HG02588 (cell line): ENCODE measurements around the gene PFKFB4.
"Not testable (repeated sequence)": the region's sequence is repeated elsewhere in the genome, so short reads cannot be mapped to it uniquely, and the experiment has no call there.

ENCODE experiments used
- ATAC-seq: cut with Tn5 transposase; IDR thresholded peaks from one replicate; pipeline ENCODE4 v1.9.1; 2021; ENCODE audit warnings: mild to moderate bottlenecking, moderate library complexity; ENCODE audit not compliant: unreplicated experiment

The PFKFB4 gene

DNA sequence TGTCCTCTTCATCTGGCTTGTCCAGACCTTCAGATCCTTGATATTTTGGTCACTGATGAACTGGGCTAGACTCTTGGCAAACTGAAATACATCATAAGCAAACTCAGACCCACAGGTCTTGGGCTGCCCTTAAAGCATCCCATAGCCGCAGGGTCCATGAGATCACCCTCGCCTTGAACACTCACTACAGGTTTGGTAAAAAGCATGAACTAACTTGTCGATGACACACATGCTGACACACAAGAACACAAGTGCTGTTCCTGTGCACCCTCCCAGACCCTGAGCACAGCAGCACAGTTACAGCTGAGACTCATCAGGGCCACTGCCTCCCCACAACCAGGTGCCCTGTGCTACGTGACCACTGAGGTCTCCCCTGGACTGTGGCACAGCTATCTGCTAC is 21.0 kb downstream of the PFKFB4 start:
- ATAC-seq: no peak

DNA sequence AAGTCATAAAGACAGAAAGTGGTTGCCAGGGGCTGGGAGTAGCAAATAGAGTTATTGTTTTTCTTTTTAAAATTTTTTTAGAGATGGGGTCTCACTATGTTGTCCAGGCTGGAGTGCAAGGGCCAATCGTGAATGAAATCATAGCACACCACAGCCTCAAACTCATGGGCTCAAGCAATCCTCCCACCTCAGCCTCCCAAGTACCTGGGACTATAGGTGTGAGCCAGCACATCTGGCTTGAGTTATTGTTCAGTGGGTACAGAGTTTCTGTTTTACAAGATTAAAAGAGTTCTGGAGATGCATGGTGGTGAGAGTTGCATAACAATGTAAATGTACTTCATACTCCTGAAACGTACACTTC is 23.6 kb downstream of the PFKFB4 start:
- ATAC-seq: no peak

DNA sequence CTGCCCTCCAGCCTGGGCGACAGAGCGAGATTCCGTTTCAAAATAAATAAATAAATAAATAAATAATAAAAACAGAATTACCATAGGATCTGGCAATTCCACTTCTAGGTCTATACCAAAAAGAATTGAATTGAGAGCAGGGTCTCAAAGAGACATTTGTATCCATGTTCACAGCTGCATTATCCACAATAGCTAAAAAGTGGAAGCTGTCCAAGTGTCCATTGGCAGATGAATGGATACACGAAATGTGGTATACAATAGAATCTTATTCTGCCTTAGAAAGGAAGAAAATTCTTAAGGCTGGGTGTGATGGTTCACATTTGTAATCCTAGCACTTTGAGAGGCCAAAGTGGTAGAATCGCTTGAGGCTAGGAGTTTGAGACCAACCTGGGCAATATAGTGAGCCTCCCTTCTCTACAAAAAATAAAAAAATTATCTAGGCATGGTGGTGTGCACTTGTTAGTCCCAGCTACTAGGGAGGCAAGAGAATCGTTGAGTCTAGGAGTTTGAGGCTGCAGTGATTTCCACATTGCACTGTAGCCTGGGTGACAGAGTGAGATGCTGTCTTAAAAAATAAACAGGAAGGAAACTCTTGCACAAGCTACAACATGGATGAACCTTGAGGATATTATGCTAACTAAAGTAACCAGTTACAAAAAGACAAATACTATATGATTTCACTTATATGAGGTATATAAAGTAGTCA is 24.2 kb downstream of the PFKFB4 start:
- no peak for ATAC-seq

DNA sequence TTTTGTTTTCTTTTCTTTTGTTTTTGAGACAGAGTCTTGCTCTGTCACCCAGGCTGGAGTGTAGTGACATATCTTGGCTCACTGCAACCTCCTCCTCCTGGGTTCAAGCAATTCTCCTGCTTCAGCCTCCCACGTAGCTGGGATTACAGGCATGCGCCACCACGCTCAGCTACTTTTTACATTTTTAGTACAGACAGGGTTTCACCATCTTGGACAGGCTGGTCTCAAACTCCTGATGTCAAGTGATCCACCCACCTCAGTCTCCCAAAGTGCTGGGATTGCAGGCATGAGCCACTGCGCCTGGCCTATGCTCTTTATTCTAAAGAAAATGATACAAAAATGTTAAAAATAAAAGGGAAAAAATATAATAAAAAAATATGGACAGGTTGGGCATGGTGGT is 25.9 kb downstream of the PFKFB4 start:
- not testable (repeated sequence) for ATAC-seq

DNA sequence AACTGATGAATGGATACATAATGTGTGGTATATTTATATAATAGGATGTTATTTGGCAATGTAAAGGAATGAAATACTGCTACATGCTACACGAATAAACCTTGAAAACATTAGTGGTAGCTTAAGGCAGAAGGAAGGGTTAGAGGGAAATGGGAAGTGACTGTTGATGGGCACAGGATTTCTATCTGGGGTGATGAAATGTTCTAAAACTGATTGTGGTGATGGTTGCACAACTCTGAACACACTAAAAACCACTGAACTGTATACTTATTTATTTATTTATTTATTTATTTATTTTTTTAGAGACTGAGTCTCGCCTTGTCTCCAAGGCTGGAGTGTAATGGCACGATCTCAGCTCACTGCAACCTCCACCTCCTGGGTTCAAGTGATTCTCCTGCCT is 27.8 kb downstream of the PFKFB4 start:
- ATAC-seq: no peak

DNA sequence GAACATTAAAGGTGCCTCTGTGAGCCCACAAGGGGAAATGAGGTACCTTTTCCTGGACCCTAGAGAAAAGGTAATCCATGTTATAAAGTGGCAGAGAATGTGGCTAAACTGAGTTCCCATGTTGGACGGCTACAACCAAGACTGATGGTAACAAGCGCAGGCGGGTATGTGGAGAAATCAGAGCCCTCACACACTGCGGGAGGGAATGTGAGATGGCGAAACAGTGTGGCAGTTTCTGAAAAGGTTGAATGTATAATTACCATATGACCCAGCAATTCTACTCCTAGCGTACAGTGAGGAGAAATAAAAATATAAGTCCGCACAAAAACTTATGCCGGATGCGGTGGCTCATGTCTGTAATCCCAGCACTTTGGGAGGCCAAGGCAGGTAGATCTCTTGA is 28.6 kb downstream of the PFKFB4 start:
- no peak for ATAC-seq

DNA sequence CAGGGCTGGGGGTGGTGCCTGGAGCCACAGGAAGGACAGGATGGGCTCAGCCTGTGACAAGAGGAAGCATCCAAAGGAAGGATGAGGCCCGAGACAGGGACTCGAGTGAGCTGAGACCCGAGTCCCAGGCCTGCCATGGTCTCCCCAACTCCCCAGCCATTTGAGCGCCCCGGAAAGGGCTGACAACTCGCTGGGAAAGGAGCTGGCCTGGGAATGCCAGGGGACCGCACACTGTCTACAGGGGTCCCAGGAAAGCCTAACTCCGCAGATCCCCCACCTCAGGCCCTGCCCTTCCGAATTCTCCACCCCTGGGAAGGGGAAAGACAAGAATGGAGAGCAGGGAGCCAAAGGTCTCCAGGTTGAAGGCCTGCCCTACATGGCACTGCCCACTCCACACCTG is 31.6 kb downstream of the PFKFB4 start:
- ATAC-seq: no peak

DNA sequence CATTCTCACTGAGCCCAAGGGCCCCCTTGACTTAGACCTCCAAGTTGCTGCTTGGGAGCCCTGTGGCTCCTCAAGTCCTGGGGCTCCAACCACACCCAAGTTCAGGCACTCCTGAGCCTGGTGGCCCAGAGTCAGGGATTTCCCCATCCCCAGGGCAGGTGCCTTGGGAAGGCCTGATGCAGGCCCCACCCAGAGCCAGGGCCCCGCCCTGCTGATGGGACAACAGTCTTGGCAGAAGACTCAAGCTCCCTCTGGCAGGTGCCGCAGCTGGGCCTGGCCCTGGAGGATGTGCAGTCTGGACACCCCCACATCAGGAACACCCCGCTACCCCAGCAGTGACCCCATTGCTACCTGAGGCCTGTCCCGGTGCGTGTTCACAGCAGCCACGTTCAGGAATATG is 35.0 kb downstream of the PFKFB4 start:
- no peak for ATAC-seq

DNA sequence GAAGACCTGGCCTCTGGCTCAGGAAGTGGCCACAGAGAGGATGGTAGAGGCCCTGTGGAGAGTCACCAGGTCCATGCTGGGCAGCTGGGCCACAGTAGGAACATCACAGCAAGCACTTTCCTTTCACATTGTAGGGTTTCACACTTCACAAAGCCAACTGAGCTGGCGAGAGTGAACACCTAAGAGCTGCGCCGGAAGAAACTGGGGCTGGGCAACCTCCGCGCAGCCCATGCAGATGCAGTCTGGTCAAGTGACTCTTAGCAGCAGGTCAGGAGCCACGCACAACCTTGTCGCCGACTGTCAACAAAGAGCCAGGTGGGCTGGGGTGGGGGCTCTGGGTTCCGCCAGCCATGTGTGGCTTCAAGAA is 37.3 kb downstream of the PFKFB4 start:
- ATAC-seq: no peak

DNA sequence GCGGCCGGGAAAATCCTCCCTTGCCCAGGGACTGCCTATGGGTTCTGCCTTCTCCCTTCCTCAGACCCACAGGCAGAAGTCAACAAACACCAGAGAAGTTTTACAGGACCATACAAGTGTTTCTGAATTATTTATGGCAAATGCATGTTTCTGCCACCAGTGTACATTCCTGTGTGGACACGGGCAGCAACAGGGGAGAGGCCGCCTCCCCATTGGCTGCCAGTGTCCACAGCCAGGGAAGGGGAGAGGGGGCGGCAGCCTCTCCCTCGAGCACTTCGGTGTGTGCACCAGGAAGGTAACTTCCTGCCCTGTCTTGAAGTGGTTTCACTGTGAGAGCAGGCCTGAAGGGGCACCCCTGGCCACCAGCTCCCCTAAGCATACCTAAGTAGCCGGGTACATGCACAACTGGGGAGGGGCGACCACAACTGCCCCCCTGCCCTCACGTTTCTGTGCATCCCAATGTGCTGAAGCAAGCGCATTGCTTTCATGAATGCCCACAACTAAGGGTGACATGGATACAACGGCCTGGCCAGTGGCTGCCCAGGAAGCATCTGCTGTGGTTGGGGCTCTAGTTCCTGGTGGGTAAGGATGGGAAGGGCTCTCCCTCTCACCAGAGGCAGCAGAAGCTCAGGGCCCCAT is 37.8 kb downstream of the PFKFB4 start:
- ATAC-seq: no peak

DNA sequence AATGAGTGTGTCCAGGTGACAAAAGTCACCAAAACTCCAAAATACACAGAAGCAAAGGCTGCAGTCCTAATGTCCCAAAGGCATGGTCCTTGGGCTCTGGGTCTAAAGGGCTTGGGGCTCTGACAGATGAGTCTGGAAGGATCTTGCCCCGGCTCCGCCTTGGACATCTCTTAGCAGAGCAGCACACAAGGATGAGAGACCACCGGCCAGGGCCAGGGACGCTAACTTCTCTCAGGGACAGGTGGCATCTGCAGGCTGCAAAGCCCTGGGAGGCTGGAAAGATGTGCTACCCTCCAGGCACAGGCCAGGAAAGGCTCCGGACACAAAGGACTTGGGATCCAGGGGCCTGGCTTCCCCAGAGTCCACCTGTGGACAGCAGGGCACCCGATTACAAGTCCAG is 38.5 kb downstream of the PFKFB4 start:
- ATAC-seq: no peak

DNA sequence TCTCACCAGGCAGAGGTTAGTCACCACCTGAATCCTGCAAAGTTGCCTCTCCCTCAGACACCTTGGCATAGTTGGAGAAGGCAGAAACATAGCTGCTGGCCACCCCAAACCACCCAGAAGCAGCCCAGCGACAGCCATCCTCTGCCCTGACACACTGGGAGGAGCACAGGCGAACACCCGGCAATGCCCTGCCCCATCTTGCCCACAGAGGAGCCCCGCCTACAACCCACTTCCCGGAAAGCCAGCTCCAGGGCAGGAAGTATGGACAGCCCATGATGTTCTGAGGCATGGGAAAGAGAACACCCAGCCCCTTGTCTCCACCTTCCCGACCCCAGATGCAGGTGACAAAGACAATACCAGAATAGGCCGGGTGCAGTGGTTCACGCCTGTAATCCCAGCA is 40.0 kb downstream of the PFKFB4 start:
- no peak for ATAC-seq

DNA sequence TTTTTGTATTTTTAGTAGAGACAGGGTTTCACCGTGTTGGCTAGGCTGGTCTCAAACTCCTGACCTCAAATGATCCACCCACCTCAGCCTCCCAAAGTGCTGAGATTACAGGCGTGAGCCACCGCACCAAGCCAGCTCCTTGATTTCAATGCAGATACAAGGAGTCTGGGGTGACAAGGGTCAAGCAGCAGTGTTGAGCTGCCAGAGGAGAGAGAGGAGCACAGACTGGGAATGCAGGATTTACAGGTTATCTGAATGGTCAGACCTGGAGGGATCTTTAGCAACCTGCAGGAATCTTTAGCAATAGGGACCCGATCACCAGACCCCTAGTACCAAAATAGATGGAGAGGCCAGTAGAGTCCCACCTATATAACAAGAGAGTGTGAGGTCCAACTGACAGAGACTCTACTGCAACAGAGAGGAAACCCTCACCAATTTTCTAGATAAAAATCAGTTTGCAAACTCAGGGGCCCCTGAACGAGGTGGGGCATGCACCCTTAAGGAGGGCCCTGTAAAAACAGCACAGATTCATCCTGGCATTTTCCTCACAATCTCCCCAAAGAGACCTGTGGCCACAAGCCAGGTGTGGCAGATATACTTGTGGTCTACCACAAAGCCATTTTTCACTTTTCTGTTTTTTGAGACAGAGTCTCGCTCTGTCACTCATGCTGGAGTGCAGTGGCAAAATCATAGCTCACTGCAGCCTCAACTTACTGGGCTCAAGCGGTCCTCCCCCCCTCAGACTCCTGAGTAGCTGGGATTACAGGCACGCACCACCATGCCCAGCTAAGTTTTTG is 42.0 kb downstream of the PFKFB4 start:
- ATAC-seq: no peak

DNA sequence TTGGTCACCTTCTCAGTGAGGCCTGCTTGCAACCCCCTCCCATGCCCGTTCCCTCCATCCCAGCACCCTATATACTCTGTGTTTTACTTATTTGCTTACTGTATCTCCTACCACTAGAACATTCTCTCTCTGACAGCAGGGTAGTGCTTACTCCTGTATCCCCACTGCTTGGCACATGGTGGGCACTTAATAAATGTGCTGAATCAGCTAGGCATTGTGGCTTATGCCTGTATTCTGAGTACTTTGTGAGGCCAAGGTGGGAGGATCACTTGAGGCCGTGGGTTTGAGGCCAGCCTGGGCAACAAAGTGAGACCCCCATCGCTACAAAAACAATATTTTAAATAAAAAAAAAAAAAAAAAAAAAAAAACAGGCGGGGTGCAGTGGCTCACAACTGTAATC is 45.1 kb downstream of the PFKFB4 start:
- no peak for ATAC-seq

DNA sequence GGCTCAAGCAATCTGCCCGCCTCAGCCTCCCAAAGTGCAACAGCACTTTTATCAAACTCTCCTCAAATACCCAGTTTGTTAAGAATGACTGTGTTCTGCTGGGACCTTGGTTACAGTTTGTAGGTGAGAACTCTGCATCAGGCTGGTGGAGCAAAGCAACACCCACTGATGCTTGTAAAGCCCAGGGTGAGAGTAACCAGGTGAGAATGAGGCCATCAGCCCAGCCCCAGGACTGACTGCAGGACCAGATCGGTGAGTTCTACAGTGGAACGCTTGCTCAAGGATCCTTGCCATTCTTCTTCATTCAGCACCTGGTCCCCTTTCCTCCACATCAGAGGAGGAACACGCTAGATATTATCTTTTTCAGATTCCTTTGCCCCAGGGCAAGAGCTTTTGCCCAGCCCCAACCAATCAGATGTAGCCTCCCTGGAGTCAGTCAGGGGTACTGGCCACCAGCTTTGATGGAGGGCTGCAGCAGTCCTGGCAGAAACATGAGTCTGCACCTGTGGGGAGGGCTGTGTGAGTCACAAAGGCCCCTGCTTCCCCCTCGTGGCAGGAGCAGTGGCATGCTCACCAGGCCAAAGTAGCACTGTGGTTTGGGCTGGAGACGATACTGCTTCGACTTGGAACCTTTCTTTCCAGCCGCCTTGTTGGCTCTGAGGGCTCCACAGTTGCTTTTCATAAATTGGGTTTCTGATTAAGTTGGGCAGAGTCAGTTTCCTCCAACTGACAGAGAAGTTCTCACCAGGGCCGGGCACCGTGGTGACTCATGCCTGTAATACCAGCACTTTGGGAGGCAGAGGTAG is 49.1 kb downstream of the PFKFB4 start:
- ATAC-seq: no peak

DNA sequence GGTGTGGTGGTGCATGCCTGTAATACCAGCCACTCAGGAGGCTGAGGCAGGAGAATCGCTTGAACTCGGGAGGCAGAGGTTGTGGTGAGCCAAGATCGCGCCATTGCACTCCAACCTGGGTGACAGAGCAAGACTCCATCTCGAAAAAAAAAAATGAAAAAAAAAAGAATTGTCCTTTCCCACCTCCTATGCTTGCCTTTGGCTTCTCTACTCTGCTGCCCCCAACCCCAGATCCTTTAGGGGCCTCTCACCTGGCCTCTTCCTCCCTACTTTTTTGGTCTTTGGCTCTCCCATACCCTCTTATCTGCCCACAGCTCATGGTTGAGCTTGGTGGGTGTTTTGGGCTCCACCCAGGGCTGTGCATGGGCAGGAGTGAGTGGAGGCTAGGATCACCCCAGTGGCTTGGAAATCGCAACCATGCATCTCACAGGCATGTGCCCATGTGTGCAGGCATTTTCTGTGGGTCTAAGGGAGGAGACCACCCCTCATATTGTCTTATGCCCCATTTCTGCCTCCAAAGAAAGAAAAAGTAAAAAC is 50.6 kb downstream of the PFKFB4 start:
- ATAC-seq: no peak

DNA sequence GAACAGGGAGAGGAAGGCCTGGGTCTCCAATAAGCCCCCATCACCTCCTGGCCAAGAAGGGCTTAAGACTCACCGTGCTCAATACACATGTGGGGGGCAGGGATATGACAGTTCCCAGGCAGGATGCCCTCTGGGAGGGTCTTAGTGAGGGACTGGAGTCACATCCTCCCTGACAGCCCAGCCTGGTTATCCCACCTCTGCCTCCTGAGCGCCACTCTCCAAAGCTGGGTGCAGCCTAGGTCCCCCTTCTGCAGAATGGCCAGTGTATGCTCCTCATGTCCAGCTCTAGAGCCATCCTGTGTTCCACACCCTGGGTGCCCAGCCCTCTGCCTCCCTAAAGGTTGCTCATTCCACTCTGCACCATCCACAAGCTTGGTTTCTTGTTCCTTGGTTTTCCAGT is 51.5 kb downstream of the PFKFB4 start:
- ATAC-seq: no peak

DNA sequence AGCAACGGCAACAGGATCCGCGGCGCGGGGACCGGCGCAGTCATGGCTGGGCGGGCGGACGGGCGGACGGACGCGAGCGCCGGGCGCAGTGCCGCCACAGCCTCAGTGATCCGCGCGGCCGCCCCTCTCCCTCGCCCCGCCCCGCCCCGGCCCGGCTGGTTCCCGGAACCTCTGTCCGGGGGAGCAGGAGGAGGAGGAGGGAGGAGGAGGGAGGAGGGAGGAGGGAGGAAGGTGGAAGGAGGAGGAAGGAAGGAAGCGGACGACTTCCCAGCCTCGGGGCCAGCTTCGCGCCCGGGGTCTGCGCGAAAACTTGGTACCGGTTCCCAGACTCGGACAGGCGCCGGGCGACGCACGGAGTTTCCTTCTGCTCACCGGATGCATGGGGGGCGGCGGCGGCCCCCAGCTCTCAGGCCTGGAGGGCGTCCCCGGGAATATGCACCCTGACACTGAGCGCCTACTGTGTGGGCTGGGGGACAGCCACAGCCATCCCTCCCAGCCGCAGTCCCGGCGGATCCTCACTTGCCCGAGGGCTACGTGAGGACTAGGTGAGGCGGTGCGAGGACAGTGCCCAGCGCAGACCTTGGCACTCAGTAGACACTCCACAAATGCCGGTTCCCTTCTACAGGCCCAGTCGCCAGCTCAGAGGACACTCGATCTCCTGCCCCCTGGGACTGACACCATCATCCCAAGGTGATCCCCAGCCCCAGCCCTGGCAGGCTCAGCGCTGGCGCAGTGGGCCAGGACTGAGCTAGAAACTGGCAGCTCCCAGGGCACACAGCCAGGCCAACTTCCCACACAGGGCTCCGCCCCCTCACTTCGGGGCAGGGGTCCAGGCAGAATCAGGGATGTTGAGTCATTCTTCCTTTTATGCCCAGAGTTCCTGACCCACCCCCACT is 52.3 kb downstream of the PFKFB4 start, which contains the start of gene SHISA5:
Gene SHISA5, minus strand, starts transcription at position 124 of the 896 bp plus-strand sequence. Its CDS starts 80 bp downstream, at position 44.
- no peak for ATAC-seq

DNA sequence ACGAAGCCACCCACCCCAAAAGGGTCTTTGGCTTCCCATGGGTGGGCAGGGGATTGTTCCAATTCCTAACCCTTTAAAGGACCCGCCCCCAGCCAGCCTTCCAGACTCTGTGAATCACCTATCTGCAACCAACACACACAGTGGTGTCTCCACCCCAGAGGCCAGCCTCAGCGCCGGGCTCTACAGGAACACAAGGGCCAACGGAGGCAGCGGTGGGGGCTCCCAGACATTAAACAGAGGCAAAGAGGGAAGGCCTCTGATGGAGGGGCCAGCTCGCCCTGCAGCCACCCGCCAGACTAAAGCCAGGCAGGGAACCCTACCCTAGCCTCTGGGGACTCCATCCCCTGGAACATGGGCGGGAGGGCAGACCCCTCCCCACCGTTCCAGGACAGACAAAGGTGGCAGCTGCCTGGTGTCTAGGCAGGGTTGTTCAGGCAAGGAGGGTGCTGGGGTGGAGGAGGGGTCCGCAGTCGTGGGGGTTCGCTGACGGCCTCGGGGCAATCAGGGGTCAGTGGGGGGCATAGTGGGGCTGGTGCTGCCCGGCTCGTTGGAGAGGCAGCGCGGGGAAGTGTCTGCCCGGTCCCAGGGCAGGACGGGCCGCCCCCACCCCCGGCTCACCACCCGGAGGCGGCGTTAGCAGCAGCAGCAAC is 53.1 kb downstream of the PFKFB4 start:
- no peak for ATAC-seq
